Measurements from ENCODE around the gene MREG.

MREG gene

GRCh38 chr2:216013080-216013909 is at the start of gene MREG:
TSS of gene MREG (minus strand) at chr2:216013551. CDS start at chr2:216013327, 224 bp downstream.
- Histone ChIP-seq H3K4me3 (peak within 1 kb of the TSS; percentile 60 to 83 (median 64)), H3K27ac (peak within 1 kb of the TSS; percentile 77 to 95 (median 85))

- H3K27ac ChIP-seq = no peak overlapping the region
- no peak overlapping the region for H3K4me3 ChIP-seq
These were observed 46.0 kb upstream of the MREG start for GRCh38 chr2:216059233-216059834.

GRCh38 chr2:216057688-216058193 is 44.4 kb upstream of the MREG start:
- peak overlapping the region in 18 of 21 experiments; percentile 26 to 88 (median 66) for H3K27ac ChIP-seq
- H3K4me3 ChIP-seq = peak overlapping the region in 2 of 7 experiments; percentile 6

- Histone ChIP-seq H3K27ac (peak overlapping the region in 3 of 21 experiments; percentile 82 to 88 (median 88)), H3K4me3 (no peak overlapping the region)
These were observed 43.4 kb upstream of the MREG start for GRCh38 chr2:216056739-216057138.

GRCh38 chr2:216055680-216056079 is 42.3 kb upstream of the MREG start:
- H3K4me3 ChIP-seq = no peak overlapping the region
- no peak overlapping the region for H3K27ac ChIP-seq

GRCh38 chr2:216052420-216052819 is 39.1 kb upstream of the MREG start:
- Histone ChIP-seq H3K27ac (no peak overlapping the region), H3K4me3 (no peak overlapping the region)

- Histone ChIP-seq H3K27ac (no peak overlapping the region), H3K4me3 (no peak overlapping the region)
These were observed 38.0 kb upstream of the MREG start for GRCh38 chr2:216051350-216051749.

GRCh38 chr2:216049452-216049851 is 36.1 kb upstream of the MREG start:
- no peak overlapping the region for H3K27ac ChIP-seq
- no peak overlapping the region for H3K4me3 ChIP-seq

- H3K4me3 ChIP-seq = no peak overlapping the region
- H3K27ac ChIP-seq = no peak overlapping the region
These were observed 34.0 kb upstream of the MREG start for GRCh38 chr2:216047397-216047796.

- no peak overlapping the region for H3K4me3 ChIP-seq
- no peak overlapping the region for H3K27ac ChIP-seq
These were observed 31.6 kb upstream of the MREG start for GRCh38 chr2:216044883-216045486.

GRCh38 chr2:216043949-216044348 is 30.6 kb upstream of the MREG start:
- no peak overlapping the region for H3K27ac ChIP-seq
- H3K4me3 ChIP-seq = no peak overlapping the region

- H3K27ac ChIP-seq = no peak overlapping the region
- H3K4me3 ChIP-seq = no peak overlapping the region
These were observed 28.1 kb upstream of the MREG start for GRCh38 chr2:216041438-216041837.

- Histone ChIP-seq H3K27ac (no peak overlapping the region), H3K4me3 (no peak overlapping the region)
These were observed 26.6 kb upstream of the MREG start for GRCh38 chr2:216039918-216040317.

GRCh38 chr2:216034065-216034464 is 20.7 kb upstream of the MREG start:
- no peak overlapping the region for H3K27ac ChIP-seq

GRCh38 chr2:216033403-216033802 is 20.1 kb upstream of the MREG start:
- Histone ChIP-seq H3K4me3 (no peak overlapping the region), H3K27ac (no peak overlapping the region)

More at GRCh38 chr2:216034065-216034464, 20.7 kb upstream of the MREG start:
- no peak overlapping the region for H3K4me3 ChIP-seq

GRCh38 chr2:216031960-216032689 is 18.8 kb upstream of the MREG start:
- Histone ChIP-seq H3K27ac (peak overlapping the region in 3 of 21 experiments; percentile 13 to 54 (median 42)), H3K4me3 (no peak overlapping the region)

GRCh38 chr2:216030216-216030615 is 16.9 kb upstream of the MREG start:
- Histone ChIP-seq H3K4me3 (no peak overlapping the region), H3K27ac (no peak overlapping the region)

GRCh38 chr2:216029416-216030129 is 16.2 kb upstream of the MREG start:
- no peak overlapping the region for H3K4me3 ChIP-seq
- no peak overlapping the region for H3K27ac ChIP-seq

GRCh38 chr2:216024779-216025336 is 11.5 kb upstream of the MREG start:
- H3K4me3 ChIP-seq = no peak overlapping the region
- H3K27ac ChIP-seq = no peak overlapping the region
